Cardiac fibroblast (primary cell): ENCODE measurements around the gene DDAH1.

Source experiments
- DNase-seq, 2 donors: peaks; one replicate each; pipeline versions ENCODE4 v3.0.0 to v3.0.0-alpha.2; 2010; ENCODE audit warnings: low read depth in 2 of 2
- H3K4me3 ChIP-seq, 2 donors: replicated peaks in 1 of 2; 1 replicate in 1 of 2; 2 replicates in 1 of 2; pipeline ENCODE4 v1.5.1; 2011; ENCODE audit warnings: low read depth in 2 of 2, low read length in 2 of 2, mild to moderate bottlenecking in 2 of 2, moderate library complexity in 1 of 2
- CTCF ChIP-seq: IDR thresholded peaks from one replicate; pipeline ENCODE4 v1.5.1; 2011; ENCODE audit warnings: low read depth, mild to moderate bottlenecking, low read length, inconsistent platforms

The DDAH1 gene

DNA sequence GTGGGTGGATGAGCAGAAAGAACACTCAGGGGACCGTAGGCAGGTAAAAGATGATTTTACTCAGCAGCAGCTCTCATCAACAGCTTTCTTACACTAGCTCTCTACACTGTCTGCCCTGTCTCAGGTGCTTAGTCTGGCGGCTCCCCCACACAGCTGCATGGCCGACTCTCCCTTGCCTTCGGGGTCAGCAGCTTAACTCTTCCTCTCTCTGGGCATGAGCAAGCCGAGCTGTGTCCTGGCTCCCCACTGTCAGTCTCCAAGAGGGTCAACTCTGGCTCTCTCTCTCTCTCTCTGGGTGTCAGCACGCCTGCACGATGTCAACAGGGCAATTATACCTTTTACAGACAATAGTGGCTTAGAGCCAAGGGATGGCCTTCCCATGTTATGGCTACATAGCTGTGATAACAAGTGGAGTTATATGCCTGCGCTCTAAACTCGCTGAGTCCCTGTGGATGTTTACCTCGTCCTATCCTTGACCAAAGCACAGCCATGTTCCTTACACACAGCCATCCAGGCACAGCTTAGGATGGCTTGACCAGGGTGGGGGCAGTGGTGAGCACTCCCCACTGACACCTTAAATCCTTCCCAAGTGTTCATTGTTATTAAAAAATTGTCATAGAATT, 185.4 kb downstream of the DDAH1 start:
- peak overlapping the region in 1 of 2 donors; percentile 36 for H3K4me3 ChIP-seq
- no peak for DNase-seq
- TF ChIP-seq CTCF = no peak

GRCh38 chr1:85278853-85279314, 186.1 kb downstream of the DDAH1 start:
- H3K4me3 ChIP-seq = peak overlapping the region; percentile 9 to 36

DNA sequence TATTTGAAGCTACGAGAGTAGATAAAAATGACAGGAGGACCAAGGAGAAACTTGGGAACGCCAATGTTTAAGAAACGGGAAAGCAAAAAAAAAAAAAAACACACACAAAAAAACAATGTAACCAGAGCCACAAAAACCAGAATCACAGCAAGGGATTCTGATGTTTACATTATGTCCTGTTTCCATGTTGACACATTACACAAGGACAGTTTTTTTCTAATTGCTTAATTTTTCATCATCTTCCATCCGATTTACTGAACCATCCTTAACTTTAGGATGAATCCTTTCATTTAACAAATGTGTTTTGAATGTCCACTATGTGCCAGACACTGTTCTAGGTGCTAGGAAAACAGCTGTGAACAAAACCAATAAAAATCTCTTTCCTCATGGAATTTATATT, 187.2 kb downstream of the DDAH1 start:
- DNase-seq = no peak
- TF ChIP-seq CTCF = no peak
- no peak overlapping the region for H3K4me3 ChIP-seq

More at GRCh38 chr1:85278853-85279314, 186.1 kb downstream of the DDAH1 start:
- TF ChIP-seq CTCF = no peak
- DNase-seq = peak; percentile 88 to 95

DNA sequence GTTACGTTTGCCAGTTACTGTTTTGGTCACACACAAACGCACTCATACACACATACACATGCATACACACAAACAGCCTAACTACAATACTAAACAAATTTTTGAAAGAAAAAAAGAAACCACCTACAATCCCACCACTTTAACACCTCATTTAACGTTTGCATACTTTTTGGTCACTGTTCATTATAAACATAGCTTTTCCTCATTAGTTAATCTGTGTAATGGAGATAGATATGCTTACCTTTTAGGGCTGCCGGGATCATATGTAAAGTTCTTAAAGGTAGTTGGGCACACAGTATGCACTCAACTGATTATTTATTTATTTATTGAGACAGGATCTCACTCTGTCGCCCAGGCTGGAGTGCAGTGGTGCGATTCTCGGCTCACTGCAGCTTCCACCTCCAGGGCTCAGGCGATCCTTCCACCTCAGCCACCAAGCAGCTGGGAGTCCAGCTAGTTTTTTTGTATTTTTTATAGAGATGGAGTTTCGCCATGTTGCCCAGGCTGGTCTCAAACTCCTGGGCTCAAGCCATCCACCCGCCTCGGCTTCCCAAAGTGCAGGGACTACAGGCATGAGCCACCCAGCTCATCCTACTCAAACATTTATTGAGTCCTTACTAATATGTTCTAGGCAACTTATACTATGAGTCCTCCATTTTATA, 187.8 kb downstream of the DDAH1 start:
- DNase-seq = no peak
- no peak for TF ChIP-seq CTCF

DNA sequence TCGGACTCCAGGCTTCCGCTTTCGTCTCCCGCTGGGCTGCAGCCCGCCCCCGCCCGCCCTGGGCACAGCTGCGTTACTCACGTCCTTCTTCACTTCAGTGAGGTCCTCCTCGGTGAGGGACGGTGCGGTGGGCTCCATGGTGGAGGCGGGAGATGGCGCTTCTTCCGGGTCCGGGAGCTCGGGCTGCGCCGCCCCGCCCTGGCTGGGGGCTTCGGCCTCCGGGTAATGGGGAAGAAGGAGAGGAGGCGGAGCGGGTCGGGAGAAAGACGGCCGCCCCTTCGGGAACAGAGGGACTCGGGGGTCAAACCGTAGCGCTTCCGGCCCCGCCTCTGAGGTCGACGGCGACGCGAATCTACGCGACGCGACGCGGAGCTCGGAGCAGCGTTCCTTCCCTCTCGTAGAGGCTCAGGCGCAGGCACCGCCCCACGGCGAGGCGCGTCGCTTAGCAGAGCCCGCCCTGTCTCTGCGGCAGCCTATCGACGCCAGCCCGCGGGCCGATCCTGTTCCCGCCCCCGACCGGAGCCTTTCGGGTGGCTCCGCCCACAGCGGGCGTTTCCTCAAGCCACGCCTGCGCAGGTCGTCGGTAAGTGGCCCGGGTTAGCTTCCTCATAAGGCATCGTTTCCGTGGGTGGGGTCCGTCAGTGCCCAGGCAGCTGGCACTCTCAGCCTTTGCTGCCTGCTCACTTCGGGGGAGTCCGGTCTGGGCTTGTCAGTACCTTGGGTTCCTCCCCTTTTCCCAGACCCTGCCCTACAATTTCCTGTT, 188.6 kb downstream of the DDAH1 start, which contains the start of gene BCL10:
TSS of gene BCL10 (minus strand) at position 418 of the 763 bp plus-strand sequence. CDS start at position 138, 280 bp downstream.
- TF ChIP-seq CTCF = no peak
- peak within 1 kb of the TSS; percentile 94 to 96 for H3K4me3 ChIP-seq
- peak; percentile 98 to 99 for DNase-seq

More for the DNA sequence above, 187.8 kb downstream of the DDAH1 start:
- peak overlapping the region; percentile 45 to 94 for H3K4me3 ChIP-seq

- TF ChIP-seq CTCF = no peak
- DNase-seq = peak in 1 of 2 donors; percentile 32
- peak overlapping the region; percentile 94 to 96 for H3K4me3 ChIP-seq
Measured at GRCh38 chr1:85275701-85276214, 189.2 kb downstream of the DDAH1 start.
